Adipose tissue (tissue), 3 donors: ENCODE results near the gene ABCC12. TPM values are rescaled to one million over a fixed set of nuclear protein-coding genes. Genes with fewer than 3 reads are reported as not detected.
"Not testable (repeated sequence)": the region's sequence is repeated elsewhere in the genome, so short reads cannot be mapped to it uniquely, and the experiment has no call there.

Experiments used
- H3K27ac ChIP-seq: one replicate; pipeline ENCODE4 v1.5.1; 2013; ENCODE audit warnings: low read depth, low read length
- WGBS, 3 donors: extraction: QIAGEN DNeasy Blood & Tissue Kit; methylation state at CpG; one replicate each; pipeline ENCODE4 v1.1.7; 2013; 5-methylcytosine and 5-hydroxymethylcytosine counted together
- polyA plus RNA-seq, 3 donors: library from polyadenylated mRNA; stranded (reverse); fragments of 200-250 nt; gene quantifications; one replicate each; pipeline ENCODE4 v1.2.3, GENCODE V29; 2013
- donor health status: healthy with polysubstance abuse.
- donor health status: Bipolar disorder and iron deficiency.
- donor health status: healthy.

ABCC12 gene
- not detected for polyA plus RNA-seq

GRCh38 chr16:48155926-48156789, at the start of gene ABCC12:
Gene ABCC12 (minus strand): TSS chr16:48155993. CDS start chr16:48146424, 9,569 bp downstream.
- 47 to 54% (median 51%) methylated on average over 23 to 24 of the region's 24 CpGs for WGBS, 3 donors

GRCh38 chr16:48204825-48205151, 49.0 kb upstream of the ABCC12 start:
- WGBS, 3 donors = 66 to 88% (median 84%) methylated on average over 6 of the region's 6 CpGs
- no peak overlapping the region for H3K27ac ChIP-seq

More at GRCh38 chr16:48155926-48156789, at the start of gene ABCC12:
- H3K27ac ChIP-seq = no peak within 1 kb of the TSS

GRCh38 chr16:48203974-48204824, 48.4 kb upstream of the ABCC12 start:
- WGBS, 3 donors = 55 to 89% (median 89%) methylated on average over 8 of the region's 8 CpGs
- H3K27ac ChIP-seq = no peak overlapping the region

GRCh38 chr16:48201515-48202201, 45.9 kb upstream of the ABCC12 start:
- no peak overlapping the region for H3K27ac ChIP-seq
- WGBS, 3 donors = 37 to 77% (median 73%) methylated on average over 6 of the region's 6 CpGs

- 75 to 88% (median 85%) methylated on average over 3 of the region's 3 CpGs for WGBS, 3 donors
- H3K27ac ChIP-seq = no peak overlapping the region
Measured at GRCh38 chr16:48197294-48197693, 41.5 kb upstream of the ABCC12 start.

- H3K27ac ChIP-seq = no peak overlapping the region
- 27 to 32% (median 31%) methylated on average over 5 of the region's 5 CpGs for WGBS, 3 donors
Measured at GRCh38 chr16:48194828-48195556, 39.2 kb upstream of the ABCC12 start.

GRCh38 chr16:48193846-48194245, 38.1 kb upstream of the ABCC12 start:
- H3K27ac ChIP-seq = no peak overlapping the region
- WGBS, 3 donors = 87 to 94% (median 87%) methylated on average over 7 of the region's 7 CpGs

- H3K27ac ChIP-seq = no peak overlapping the region
- WGBS, 3 donors = 64 to 84% (median 72%) methylated on average over 6 of the region's 6 CpGs
Measured at GRCh38 chr16:48188449-48189102, 32.8 kb upstream of the ABCC12 start.

- 83 to 91% (median 89%) methylated on average over 4 of the region's 4 CpGs for WGBS, 3 donors
- H3K27ac ChIP-seq = no peak overlapping the region
Measured at GRCh38 chr16:48187779-48188178, 32.0 kb upstream of the ABCC12 start.

- no peak overlapping the region for H3K27ac ChIP-seq
- 85 to 94% (median 86%) methylated on average over 6 of the region's 6 CpGs for WGBS, 3 donors
Measured at GRCh38 chr16:48184681-48185080, 28.9 kb upstream of the ABCC12 start.

GRCh38 chr16:48182979-48183537, 27.3 kb upstream of the ABCC12 start:
- H3K27ac ChIP-seq = no peak overlapping the region
- 60 to 92% (median 91%) methylated on average over 8 of the region's 8 CpGs for WGBS, 3 donors

- 76 to 85% (median 77%) methylated on average over 14 of the region's 14 CpGs for WGBS, 3 donors
- H3K27ac ChIP-seq = not testable (repeated sequence)
Measured at GRCh38 chr16:48181746-48182520, 26.1 kb upstream of the ABCC12 start.

- no peak overlapping the region for H3K27ac ChIP-seq
- WGBS, 3 donors = 80 to 84% (median 80%) methylated on average over 9 of the region's 9 CpGs
Measured at GRCh38 chr16:48180868-48181480, 25.2 kb upstream of the ABCC12 start.

- 69 to 87% (median 85%) methylated on average over 20 of the region's 20 CpGs for WGBS, 3 donors
Measured at GRCh38 chr16:48176635-48177408, 21.0 kb upstream of the ABCC12 start.

GRCh38 chr16:48173889-48174288, 18.1 kb upstream of the ABCC12 start:
- H3K27ac ChIP-seq = no peak overlapping the region
- WGBS, 3 donors = 32 to 81% (median 71%) methylated on average over 1 of the region's 1 CpG

More at GRCh38 chr16:48176635-48177408, 21.0 kb upstream of the ABCC12 start:
- H3K27ac ChIP-seq = no peak overlapping the region

GRCh38 chr16:48172682-48173081, 16.9 kb upstream of the ABCC12 start:
- WGBS, 3 donors = 54 to 73% (median 71%) methylated on average over 1 of the region's 1 CpG
- H3K27ac ChIP-seq = no peak overlapping the region
